Measurements from ENCODE around the gene PPFIBP1.

Gene PPFIBP1

GRCh38 chr12:27703720-27704452, 179.9 kb downstream of the PPFIBP1 start:
- peak; percentile 79 for TF ChIP-seq CTCF (IDR thresholded peaks at IDR 0.05; ENCODE audit: borderline replicate concordance, insufficient read depth, low read depth, low read length)
- no peak overlapping the region for H3K4me3 ChIP-seq (ENCODE audit: low read depth, low read length)

GRCh38 chr12:27705263-27705662, 181.3 kb downstream of the PPFIBP1 start:
- no peak overlapping the region for H3K4me3 ChIP-seq (ENCODE audit: low read depth, low read length)
- no peak for TF ChIP-seq CTCF (IDR thresholded peaks at IDR 0.05; ENCODE audit: borderline replicate concordance, insufficient read depth, low read depth, low read length)

- no peak for TF ChIP-seq CTCF (IDR thresholded peaks at IDR 0.05; ENCODE audit: borderline replicate concordance, insufficient read depth, low read depth, low read length)
- no peak overlapping the region for H3K4me3 ChIP-seq (ENCODE audit: low read depth, low read length)
Observed at GRCh38 chr12:27707216-27707615, 183.2 kb downstream of the PPFIBP1 start.

- peak overlapping the region; percentile 81 for H3K4me3 ChIP-seq (ENCODE audit: low read depth, low read length)
- TF ChIP-seq CTCF (IDR thresholded peaks at IDR 0.05; ENCODE audit: borderline replicate concordance, insufficient read depth, low read depth, low read length) = no peak
Observed at GRCh38 chr12:27709212-27709931, 185.4 kb downstream of the PPFIBP1 start.

GRCh38 chr12:27709932-27710591, 186.1 kb downstream of the PPFIBP1 start:
- no peak for TF ChIP-seq CTCF (IDR thresholded peaks at IDR 0.05; ENCODE audit: borderline replicate concordance, insufficient read depth, low read depth, low read length)
- peak overlapping the region; percentile 81 for H3K4me3 ChIP-seq (ENCODE audit: low read depth, low read length)

- TF ChIP-seq CTCF (IDR thresholded peaks at IDR 0.05; ENCODE audit: borderline replicate concordance, insufficient read depth, low read depth, low read length) = no peak
- peak within 1 kb of the TSS; percentile 81 for H3K4me3 ChIP-seq (ENCODE audit: low read depth, low read length)
Observed at GRCh38 chr12:27710592-27711316, 186.7 kb downstream of the PPFIBP1 start, which contains the start of gene MRPS35. TSS of gene MRPS35 (plus strand) at chr12:27710832. CDS start at chr12:27710844, 12 bp downstream.

Measured in GM12875 (cell line).